GM19438 (cell line): ENCODE measurements around the gene KMT5C.

ENCODE experiments used
- ATAC-seq: cut with Tn5 transposase; IDR thresholded peaks from one replicate; pipeline ENCODE4 v1.9.1; 2021; ENCODE audit warnings: low read depth; ENCODE audit not compliant: unreplicated experiment

Gene KMT5C

DNA sequence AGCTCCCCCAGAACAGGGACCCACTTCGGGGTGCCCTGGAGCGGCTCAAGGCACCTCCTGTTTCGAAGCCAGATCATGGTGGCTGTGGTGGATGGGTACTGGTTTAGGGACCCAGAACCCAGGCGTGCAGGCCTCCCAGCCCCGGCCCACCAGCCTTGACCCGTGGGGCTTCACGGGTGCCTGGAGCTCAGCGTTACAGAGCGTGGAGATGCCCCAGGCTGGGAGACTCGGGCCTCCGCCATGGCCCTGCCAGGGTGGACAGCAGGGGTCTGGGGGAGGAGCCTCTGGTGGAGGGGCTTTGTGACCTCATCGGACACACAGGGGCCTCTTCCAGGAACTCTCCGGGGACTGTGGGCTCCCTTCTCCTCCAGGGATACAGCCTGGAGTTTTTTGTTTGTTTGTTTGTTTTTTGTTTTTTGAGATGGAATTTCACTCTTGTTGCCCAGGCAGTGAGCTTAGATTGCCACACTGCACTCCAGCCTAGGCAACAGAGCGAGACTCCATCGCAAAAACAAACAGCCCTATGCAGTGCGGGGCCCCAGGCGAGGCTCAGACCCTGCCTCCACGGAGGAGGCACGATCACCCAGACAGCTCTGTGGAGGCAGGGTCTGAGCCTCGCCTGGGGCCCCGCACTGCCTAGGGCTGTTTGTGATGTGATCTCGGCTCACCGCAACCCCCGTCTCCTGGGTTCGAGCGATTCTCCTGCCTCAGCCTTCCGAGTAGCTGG, 23.5 kb downstream of the KMT5C start, which contains the start of gene GARIN5B:
GARIN5B (minus strand) TSS at position 271 of the 727 bp plus-strand sequence; CDS start at position 77, 194 bp downstream.
- no peak for ATAC-seq

DNA sequence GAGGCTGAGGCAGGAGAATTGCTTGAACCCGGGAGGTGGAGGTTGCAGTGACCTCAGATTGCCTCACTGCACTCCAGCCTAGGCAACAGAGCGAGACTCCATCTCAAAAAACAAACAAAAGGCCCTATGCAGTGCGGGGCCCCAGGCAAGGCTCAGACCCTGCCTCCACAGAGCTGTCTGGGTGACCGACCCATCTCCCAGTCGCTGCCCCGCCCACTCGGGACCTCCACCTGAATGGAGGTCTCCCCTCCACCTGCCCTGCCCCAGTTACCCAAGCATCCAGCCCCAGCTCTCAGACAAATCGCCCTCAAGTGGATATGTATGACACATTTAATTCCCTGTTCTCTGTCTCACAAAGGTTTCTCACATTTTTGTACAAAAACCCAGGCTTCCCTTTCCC, 25.6 kb downstream of the KMT5C start:
- no peak for ATAC-seq

DNA sequence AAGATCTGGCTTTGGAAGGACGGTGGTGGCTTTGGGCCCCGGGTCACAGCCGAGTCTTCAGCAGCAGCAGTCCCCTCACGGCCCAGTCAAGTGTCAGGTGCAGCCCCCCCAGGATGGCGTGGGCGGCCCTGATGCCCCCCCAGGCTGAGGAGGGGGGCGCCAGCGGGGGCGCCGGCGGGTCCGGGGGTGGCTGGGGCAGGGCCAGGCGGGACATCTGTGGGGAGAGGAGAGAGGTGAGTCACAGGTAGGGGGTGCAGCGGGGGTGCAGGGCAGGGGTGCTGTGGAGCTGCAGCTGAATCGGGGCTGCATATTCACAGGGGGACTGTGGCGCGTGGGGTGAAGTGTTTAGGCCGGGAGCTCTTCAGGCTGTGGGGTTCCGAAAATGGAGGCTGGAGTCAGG, 26.3 kb downstream of the KMT5C start:
- no peak for ATAC-seq

DNA sequence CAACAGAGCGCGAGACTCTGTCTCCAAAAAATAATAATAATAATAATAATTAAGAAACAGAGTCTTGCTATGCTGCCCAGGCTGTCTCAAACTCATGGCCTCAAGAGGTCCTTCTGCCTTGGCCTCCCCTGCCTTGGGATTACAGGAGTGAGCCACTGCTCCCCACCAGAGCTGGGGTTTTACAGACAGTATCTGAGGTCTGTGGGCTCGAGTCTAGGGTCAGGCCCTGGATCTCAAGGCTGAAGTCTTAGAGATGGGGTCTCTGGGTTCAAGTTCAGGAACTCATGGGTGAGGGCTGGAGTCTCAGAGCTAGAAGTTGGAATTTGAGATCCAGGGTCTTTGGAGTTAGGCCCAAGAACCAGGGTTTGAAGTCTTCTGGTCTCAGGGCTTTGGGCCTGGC, 27.1 kb downstream of the KMT5C start:
- ATAC-seq = no peak

DNA sequence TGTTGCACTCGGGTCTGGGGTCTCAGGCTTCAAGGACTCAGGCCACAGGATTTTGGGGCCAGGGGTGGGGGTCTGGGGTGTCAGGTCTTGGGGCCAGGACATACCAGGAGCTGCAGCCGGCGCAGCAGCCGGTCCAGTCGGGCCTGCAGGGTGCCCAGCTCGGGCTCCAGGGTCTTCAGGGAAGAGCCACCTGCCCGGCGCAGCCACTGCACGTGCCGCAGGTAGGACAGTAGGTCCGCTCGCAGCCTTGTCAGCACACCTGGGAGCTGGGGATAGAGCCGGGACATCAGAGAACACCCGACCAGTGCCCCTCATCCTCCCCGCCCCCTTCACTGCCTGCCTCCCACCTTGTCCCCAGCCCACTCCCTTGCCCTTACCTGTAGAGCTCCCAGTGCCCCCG, 28.4 kb downstream of the KMT5C start:
- no peak for ATAC-seq

DNA sequence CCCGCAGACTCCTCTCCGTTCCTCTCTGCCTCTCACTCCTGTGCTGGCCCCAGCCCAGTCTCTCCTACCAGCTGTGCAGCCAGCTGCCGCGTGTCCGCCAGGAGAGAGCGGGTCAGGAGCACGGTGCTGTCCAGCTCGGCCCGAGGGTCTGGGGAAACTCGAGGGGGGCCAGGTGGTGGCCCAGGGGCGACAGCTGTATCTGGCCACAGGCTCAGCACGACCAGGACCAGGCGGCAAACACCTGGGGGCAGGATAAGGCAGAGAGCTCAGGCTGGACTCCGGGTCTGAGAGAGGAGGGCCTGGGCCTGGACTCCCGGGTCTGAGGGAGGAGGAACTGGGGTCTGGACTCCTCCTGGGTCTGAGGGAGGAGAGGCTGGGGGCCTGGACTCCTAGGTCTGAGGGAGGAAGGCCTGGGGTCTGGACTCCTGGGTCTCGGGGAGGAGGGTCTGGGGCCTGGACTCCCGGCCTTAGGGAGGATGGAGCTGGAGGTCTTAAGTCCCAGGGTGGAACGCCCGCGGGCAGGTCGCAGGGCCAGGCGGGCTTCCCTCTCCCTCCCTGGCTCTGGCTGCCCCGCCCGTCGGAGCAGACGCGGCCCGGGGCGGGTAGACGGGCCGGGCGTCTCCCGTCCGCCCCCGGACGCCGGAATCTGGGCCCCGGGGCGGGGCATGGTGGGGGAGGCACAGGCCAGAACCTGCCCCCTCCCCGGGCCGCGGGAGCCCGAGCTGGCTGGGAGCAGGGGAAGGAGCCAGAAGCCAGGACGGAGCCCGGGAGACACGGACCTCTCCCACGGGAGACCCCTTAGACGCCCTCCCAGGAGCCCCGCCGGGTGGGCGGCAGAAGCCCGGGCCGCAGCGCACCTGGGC, 29.3 kb downstream of the KMT5C start:
- ATAC-seq = no peak

DNA sequence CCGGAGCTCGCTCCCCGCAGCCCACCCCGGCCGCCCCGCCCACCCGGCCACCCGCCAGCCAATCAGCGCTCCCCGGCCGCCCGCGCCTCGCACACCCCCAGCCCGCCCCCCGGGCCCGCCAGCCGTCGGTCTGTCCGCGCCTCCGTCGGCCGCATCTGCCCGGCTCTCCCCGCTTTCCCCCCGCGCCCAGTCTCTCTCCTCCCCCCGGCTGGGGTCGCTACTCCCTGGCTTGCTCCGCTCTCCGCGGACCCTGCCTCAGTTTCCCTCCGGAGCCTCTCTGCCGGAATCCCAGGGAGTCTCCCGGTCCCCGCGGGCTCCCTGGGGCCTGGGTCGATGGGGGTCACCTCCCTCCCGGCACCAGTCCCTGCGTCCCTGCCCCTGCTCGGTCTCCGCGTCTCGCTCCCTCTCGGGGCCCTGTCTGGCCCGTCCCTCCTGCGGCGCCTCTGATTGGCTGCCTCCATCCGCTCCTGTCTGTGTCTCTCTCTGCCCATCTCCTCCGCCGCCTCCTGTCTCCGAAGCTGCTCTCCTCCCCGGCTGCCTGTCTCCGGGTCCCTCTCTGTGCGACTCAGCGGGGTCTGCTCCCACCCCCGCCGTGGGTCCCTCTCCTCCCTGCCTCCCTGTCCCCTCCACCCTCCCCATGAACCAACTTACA, 30.1 kb downstream of the KMT5C start:
- no peak for ATAC-seq

DNA sequence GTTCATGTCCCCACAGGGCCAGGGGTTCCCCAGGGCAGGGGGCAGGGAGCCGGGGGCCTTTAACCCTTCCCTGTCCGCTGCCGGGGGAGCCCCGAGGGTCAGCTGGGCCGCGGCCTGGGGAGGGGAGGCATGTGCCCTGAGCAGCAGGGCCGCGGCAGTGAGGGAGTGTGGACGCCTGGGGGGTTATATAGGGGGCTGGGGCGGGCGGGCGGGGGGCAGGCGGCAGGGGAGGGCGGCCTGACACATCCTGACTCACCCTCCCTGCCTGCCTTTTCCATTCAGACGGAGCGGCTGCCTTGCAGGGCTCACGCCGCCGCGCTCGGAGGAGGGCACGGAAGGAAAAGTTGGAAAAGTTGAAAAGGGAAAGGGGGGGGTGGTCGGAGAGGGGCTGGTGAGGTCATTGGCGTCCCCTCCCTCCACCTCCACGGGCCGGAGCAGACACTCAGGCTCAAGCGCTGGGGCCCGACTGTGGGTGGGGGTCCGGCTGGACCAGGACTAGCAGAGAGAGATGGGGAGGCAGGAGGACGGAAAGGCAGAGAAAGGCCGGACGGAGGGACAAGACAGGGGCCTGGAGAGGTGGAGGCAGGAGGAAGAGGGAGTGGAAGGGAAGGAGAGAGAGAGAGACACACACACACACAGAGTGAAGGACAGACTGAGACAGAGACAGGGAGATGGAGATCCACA, 30.8 kb downstream of the KMT5C start, which contains the start of gene IL11:
IL11 (minus strand) TSS at position 159 of the 684 bp plus-strand sequence; CDS start at position 6, 153 bp downstream.
- ATAC-seq = no peak

DNA sequence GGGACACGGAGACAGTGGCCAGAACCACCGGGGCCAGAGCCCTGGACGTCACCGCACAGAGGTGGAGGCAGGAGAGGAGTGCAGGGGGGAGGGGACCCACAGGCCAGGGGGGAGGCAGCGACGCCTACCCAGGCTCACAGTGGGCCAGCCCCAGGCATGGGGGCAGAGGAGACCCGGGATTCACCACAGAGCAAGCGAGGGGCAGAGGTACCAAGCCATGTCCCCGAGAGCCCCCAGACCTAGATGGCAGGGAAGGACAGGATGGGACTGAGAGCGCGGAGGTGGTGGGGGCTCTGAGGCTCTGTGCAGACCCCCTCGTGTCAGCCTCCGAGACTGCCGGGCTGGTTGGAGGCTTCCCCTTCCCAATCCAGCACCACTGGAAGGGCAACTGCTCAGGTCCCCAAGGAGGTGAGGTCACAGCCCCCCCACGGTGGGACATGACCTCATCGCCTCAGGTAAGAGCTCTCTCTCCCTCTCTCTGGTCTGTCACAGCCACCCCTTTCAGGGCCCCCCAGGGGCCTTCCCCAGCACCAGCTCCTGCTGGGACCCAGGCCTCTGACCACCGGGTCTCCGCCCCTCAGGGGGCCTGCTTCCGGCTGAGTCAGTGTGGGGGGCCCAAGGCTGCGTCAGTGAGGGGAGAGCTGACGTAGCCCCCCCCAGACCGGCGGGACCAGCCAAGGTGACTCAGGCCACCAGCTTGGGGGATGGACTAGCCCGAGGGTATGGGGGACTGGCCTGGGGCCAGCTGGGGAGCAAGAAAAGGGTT, 32.8 kb downstream of the KMT5C start:
- no peak for ATAC-seq

DNA sequence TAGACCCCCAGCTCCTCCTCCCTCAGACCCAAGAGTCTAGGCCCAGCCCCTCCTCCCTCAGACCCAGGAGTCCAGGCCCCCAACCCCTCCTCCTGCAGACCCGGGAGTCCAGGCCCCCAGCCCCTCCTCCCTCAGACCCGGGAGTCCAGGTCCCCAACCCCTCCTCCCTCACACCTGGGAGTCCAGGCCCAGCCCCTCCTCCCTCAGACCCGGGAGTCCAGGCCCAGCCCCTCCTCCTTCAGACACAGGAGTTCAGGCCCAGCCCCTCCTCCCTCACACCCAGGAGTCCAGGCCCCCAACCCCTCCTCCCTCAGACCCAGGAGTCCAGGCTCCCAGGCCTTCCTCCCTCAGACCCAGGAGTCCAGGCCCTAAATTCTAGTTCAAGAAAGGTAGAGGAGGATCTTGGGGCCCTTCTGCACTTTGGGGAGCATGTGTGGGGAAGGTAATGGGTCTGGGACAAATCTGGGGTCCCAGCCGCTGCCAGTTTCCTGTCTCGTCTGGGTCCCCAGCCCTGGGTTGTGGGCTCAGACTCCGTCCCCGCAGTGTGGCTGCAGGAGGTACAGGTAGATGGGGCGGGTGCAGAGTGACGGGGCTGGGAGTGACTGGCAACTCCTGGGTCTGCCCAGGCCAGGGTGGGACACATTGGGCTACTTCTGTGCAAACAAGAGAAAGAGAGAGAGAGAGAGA, 33.8 kb downstream of the KMT5C start:
- no peak for ATAC-seq

DNA sequence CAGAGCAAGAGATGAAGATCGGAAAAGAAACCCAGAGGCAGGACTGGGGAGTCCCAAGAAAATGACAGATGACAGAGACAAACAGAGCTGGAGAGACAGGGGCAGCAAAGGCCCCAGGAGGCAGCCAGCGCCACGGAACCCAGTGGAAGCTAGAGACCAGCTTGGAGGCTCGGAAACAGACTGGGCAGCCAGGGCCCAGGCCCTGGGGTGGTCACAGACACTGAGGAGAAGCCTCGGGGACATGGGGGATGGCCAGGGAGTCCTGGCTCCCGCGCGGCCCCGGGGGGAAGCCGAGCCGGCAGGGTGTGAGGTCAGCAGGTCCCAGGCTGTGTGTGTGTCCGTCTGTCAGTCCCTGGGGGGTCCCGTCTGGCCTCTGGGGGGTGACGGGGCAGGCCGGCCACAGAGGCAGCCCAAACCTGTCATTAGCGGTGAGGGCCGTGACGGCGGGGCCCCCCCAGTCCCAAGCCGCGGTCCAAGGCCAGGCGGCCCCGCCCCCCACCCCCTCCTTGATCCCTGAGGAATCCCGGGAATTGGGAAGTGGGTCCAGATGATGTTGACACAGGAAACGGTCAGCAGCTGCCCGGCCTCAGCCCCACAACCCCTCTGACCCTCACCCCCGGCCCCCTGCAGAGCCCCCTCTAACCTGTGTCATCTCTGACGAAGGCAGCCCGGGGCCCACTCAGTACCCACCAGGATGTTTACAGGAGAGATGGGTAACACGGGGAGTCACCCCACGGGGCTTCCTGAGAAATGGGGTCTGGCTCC, 34.5 kb downstream of the KMT5C start:
- ATAC-seq = no peak

DNA sequence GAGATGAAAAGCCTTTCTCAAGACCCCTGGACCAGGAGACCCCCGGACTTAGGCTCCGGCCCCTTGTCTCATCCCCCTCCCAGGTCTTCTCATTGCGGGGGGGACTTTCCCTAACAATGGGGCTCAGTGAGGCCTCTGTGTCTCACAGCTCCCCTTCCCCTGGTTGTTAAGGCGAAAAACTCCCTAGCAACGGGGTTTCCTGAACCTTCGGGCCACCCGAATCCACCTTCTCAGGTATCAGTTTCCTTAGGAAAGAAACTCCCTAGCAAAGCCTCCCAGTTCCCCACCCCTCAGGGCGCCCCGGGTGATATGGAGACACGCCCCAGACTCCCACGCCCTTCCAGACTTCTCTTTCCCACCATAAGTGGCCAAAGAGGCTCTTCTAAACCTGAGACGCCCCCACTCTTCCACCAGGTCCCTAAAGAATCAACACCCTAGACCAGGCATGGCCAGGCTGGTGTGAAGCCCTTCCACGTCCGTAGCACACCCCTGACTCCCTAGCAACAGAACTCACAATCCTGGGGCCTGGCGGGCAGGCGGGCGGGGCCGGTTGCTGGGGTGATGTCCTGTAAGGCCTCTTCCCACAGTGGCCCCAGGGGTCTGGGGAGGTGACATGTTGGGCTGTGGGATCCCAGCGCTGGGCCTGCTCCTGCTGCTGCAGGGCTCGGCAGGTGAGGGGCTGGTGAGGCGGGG, 36.7 kb downstream of the KMT5C start, which contains the start of gene TMEM190:
TMEM190 (plus strand) TSS at position 586 of the 693 bp plus-strand sequence; CDS start at position 614, 28 bp downstream.
- ATAC-seq = no peak

DNA sequence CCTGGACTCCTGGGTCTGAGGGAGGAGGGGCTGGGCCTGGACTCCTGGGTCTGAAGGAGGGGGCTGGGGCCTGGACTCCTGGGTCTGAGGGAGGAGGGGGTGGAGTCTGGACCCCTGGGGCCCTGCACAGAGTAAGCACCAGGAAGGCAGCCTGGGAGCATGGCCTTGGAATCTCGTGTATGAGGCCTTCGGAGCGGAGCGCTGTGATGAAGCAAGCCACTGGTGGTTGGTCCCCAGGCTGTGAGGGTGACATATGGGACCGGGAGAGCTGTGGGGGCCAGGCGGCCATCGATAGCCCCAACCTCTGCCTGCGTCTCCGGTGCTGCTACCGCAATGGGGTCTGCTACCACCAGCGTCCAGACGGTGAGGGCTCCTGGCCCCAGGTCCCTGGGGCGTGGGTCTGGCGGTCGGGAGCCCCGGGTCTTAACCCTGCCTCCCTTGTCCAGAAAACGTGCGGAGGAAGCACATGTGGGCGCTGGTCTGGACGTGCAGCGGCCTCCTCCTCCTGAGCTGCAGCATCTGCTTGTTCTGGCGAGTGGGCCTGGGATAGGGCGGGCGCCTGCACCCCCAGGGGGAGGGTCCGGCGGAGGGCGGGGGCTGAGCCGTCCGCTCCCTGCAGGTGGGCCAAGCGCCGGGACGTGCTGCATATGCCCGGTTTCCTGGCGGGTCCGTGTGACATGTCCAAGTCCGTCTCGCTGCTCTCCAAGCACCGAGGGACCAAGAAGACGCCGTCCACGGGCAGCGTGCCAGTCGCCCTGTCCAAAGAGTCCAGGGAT, 37.9 kb downstream of the KMT5C start:
- ATAC-seq = no peak

DNA sequence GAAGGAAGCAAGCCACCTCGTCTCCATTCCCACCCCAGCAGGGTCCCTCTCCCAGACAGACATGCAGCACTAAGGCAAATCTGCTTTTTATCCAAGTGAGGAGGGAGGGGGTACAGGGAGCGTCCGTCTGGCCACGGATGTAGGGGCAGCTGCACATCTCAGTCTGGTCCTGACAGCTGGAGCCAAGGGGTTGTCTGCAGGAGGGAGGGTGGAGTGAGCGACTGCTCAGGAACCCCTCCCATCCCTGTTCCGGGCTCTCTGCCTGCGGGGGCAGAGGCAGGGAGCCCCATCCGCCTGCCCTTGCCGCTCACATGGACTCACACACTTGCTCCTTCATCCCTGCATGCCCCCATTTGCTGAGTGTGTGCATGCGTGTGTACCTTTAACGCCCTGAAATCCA, 39.5 kb downstream of the KMT5C start:
- ATAC-seq = no peak

DNA sequence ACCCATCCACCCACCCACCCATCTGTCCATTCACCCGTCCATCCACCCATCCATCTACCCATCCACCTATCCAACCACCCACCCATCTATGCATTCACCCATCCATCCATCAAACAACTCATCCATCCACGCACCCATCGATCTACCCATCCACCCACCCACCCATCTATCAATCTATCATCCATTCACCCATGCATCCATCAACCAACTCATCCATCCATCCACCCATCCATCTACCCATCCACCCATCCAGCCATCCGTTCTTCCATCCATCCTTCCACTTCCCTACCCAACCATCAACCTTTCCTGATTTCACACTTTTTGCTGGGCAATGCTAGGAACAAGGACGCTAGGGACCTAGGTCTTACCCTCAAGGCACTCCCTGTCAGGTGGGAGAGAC, 42.3 kb downstream of the KMT5C start:
- ATAC-seq = no peak

DNA sequence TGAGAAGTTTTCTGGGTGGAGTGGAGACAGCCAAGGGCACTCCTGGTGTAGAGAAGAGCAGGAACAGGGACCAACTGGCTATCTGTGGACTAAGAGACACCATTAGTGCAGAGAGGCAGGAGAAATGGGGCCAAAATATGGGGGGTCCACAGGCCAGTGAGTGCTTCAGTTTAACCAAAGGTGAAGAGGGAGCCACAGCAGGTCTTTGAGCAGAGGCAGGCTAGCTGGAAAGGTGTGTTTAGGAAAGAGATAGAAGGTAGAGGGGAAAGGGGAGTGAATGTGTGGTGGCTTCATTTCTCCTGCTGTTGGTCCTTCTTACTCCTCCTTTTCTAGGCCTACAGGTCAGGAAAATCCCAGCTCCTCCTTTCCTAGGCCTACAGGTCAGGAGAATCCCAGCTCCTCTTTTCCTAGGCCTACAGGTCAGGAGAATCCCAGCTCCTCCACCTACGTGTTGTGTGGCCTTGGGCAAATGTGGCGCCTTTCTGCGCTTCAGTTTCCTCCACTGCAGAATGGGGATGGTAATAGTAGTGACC, 42.9 kb downstream of the KMT5C start:
- no peak for ATAC-seq
